Measurements from ENCODE around the gene FRMD1.

GRCh38 chr6:168116438-168116974 is 37.5 kb upstream of the FRMD1 start:
- TF ChIP-seq MAX (IDR thresholded peaks at IDR 0.05; ENCODE audit: low read depth, low read length), result no peak
- TF ChIP-seq, protein P1, sequence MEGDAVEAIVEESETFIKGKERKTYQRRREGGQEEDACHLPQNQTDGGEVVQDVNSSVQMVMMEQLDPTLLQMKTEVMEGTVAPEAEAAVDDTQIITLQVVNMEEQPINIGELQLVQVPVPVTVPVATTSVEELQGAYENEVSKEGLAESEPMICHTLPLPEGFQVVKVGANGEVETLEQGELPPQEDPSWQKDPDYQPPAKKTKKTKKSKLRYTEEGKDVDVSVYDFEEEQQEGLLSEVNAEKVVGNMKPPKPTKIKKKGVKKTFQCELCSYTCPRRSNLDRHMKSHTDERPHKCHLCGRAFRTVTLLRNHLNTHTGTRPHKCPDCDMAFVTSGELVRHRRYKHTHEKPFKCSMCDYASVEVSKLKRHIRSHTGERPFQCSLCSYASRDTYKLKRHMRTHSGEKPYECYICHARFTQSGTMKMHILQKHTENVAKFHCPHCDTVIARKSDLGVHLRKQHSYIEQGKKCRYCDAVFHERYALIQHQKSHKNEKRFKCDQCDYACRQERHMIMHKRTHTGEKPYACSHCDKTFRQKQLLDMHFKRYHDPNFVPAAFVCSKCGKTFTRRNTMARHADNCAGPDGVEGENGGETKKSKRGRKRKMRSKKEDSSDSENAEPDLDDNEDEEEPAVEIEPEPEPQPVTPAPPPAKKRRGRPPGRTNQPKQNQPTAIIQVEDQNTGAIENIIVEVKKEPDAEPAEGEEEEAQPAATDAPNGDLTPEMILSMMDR (IDR thresholded peaks at IDR 0.05 in 2 of 3, conservative IDR thresholded peaks at IDR 0.05 in 1 of 3; ENCODE audit: control insufficient read depth in 2 of 3, extremely low read depth in 1 of 3, insufficient read depth in 1 of 3, low read depth in 3 of 3, low read length in 3 of 3), result no peak
- TF ChIP-seq NR2C1 (IDR thresholded peaks at IDR 0.05), result no peak
- no peak for TF ChIP-seq HCFC1 (IDR thresholded peaks at IDR 0.05; ENCODE audit: low read length)
- TF ChIP-seq SIN3A (IDR thresholded peaks at IDR 0.05; ENCODE audit: low read depth, low read length), result no peak
- no peak for TF ChIP-seq EZH2 (IDR thresholded peaks at IDR 0.05; ENCODE audit: borderline replicate concordance, control insufficient read depth, low read depth, low read length)
- TF ChIP-seq EGR1 (IDR thresholded peaks at IDR 0.05; ENCODE audit: borderline replicate concordance in 1 of 2, low read depth in 2 of 2, low read length in 2 of 2), result no peak
